AG20443 (cell line): ENCODE data around the gene LTBP1.

Source experiments
- DNase-seq: peaks from one replicate; pipeline ENCODE4 v3.0.0; 2012; ENCODE audit warnings: low spot score, mixed read lengths

Gene LTBP1

DNA sequence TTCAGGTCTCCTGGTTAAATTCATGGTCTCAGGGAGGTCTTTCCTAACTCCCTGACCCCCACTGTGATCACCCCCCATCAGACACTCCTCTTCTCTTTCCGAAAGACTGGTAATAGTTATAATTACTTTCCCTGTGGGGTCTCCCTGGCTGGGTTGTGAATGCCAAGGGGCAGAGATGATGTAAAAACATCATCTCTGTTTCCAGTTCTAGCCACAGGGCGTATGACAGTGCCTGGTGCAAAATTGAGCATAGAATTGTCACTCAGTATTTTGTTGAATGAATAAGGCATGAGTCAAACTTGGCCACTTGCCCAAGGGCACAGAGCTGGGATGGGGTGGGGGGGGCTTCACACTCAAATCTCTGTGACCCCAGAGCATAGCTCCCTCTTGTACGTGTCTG is 65.2 kb downstream of the LTBP1 start:
- no peak for DNase-seq

GRCh38 chr2:33013684-33014110 is 66.9 kb downstream of the LTBP1 start:
- DNase-seq = no peak

GRCh38 chr2:33014268-33014667 is 67.5 kb downstream of the LTBP1 start:
- no peak for DNase-seq

DNA sequence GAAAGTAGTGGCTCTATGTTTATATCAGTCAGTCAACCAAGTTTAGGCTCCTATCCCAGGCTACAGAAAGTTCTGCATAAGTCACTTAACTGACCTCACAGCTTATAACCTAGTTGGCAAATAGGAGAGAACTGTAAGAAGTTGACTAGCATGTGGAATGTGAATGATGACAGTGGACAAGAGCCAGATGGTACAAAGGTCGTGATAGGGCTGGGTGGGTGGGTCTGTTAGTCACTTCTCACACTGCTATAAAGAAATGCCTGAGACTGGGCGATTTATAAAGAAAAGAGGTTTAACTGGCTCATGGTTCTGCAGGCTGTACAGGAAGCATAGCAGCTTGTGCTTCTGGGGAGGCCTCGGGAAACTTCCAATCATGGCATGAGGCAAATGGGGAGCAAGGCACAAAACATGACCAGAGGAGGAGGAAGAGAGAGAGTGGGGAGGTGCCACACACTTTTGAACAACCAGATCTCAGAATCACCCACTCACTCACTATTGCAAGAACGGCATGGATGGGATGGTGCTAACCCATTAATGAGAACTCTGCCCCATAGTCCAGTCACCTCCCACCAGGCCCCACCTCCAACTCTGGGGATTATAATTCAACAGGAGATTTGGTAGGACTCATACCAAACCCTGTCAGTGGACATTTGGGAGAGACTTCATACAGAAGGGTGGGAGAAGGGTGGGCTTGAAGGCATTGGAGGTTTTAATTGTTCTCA is 68.8 kb downstream of the LTBP1 start:
- peak; percentile 74 for DNase-seq

DNA sequence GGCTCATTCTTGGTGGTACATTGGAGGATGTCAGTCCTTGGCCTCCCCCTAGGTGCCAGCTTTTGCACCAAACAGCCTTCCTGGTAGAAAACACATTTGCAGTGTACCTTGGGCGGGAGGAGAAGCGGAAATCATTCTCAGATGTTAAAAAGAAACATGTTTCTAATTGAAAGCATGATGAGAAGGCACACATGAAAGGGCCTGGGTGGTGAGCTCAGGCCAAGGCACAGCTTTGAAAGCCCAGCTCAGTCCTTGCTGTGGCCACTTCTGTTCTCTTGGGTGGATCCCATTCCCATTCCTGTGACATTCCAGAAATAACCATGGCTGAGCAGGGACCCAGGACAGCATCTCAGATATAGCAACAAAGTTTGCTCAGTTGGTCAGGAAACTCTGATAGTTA is 71.5 kb downstream of the LTBP1 start:
- peak; percentile 34 for DNase-seq

- DNase-seq = no peak
Observed at GRCh38 chr2:33019796-33020195, 73.0 kb downstream of the LTBP1 start.

- no peak for DNase-seq
Observed at GRCh38 chr2:33020883-33021282, 74.1 kb downstream of the LTBP1 start.

DNA sequence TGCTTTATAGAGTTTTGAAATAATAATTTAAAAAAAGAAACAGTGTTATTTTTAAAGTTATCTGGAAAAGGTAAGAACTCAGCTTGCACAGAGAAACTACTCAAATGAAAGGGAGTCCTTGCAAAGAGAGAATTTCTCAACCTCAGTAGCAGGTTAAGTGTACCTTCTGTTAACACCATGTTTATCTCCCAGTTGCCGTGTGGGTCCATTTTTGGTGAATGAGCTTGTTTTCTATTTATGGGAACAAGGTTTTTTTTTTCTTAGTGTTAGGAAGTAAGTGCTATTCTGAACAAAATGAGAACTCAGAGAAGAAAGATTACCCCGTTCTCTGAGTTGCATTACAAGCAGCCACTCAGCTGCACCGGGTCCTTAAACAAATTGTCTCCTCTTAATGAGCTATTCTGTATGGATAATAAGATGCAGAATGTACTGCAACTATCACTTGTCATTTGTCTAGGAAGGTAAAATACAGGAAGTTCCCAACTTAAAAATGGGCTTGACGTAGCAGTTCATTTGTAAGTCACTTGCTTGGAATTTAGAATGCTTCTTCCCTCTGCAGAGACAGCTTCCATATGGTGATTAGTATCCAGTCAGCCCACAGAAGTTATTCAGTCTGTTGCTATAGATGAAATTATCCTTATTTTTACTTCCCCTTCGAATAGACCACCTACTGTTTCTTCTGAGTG is 74.9 kb downstream of the LTBP1 start:
- DNase-seq = no peak

- DNase-seq = no peak
Observed at GRCh38 chr2:33022395-33022985, 75.7 kb downstream of the LTBP1 start.

DNA sequence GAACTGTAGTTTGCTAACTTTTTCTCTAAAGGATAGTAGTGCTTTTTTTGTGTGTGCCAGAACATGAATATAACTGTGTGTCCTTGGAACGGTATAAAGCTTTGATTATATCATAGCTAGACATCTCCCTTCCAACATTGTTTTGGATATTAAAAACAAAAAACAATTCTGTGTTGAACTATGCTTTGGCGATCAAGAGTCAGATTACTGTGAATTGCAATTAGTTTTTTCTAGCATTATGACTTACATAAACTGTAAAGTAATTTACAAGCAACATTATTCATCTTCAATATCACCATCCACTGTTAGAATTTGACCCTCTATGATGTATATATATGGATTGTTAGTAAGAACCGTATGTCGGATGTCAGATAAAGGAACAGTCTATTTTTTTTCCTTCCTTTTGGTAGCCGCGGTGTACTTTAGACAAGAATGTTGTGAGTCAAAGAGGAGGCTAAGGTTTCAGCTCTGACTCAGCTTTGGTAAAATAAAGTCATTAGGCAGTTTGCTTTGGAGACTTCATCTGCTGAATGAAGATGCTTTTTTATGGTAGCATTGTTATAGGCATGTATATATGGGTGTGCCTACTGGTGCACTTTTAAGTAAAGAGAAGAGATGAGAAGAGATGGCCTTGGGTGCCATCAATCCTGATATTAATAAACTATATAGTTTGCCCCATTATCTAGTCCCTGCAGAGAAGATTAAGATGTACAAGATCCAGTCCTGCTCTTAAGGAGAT is 76.4 kb downstream of the LTBP1 start:
- peak; percentile 68 for DNase-seq

DNA sequence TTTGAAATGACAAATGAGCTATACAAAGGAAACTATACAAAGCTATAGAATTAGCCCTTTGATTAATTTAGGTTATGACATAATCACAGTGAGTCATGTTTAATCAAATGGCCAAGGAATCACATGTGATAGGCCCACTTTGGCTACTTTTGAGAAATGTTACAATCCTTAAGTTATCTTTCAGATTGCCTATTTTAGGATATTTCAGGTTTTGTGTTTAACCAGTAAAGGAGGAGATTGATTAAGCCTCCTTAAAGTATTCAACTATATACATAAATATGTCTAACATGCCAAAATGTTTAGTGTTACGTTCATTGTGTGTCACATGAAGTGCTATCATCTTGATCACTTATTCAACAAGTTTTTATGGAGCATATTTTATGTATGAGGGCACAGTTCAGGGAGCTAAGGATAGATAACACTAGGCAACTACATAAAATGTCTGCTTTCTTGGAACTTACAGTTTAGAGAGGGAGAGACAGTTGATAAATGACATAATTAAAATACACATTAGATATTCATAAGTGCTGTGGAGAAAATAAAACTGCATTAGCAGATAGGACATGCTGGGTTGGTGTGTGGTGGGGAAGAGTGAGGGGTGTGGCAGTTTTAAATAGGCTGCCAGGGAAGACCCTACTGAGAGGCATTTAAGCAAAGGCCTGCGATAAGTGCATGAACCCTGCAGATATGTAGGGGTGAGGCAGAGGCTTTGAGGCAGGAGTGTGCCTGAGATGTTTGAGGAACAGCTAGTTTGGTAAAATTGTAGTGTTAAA is 77.2 kb downstream of the LTBP1 start:
- no peak for DNase-seq

DNA sequence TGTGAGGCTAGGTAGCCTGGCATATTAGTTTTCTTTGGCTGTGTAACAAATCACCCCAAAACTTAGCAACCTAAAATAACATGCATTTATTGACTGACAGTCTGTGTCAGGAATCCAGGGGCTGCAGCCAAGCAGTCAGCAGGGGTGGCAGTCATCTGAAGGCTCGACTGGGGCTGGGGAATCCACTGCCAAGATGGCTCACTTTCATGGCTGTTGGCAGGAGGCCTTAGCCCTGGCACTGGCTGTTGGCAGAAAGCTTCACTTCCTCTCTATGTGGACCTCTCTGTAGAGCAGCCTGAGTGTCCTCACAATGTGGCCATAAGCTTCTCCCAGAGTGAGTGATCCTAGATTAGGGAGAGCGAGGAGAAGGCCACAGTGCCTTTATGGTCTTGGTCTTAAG is 78.0 kb downstream of the LTBP1 start:
- DNase-seq = no peak

GRCh38 chr2:33029459-33029858 is 82.7 kb downstream of the LTBP1 start:
- no peak for DNase-seq

- no peak for DNase-seq
Observed at GRCh38 chr2:33029926-33030325, 83.2 kb downstream of the LTBP1 start.

DNA sequence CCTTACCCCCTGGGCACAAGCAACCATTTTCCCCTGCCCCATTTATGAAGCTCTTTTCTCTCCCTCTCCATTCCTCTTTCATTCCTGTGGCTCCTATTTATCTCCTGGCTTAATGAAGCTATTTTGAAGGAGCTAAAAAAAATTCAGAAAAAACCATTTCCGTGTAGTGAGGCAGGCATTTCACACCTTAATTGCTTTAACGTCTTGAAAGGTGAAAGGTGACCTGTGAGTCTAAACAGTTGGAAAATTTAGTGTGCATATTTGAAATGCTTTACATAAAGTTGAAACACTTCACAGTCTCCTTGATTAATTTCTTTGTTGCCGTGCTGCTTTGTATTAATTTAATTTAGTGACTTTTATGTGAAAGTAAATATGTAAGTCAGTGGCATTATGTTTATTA is 83.6 kb downstream of the LTBP1 start:
- DNase-seq = no peak

DNA sequence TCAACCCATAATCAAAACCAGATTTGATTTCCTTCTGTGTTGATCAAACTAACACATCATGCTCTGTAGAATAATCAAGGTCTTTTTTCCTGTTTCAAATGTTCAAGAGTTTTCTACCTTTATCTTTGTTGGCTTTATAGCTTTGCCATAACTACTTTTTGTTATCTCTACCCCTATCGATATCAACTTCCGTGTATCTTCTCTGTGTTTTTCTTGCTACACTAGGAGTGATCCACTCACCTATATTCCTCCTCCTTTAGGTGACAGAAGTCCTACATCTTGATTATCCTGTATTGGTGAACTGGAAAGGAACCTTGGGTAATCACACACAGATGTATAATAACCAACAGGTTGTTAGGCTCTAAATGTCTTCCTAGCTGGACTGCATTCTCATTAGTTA is 85.5 kb downstream of the LTBP1 start:
- no peak for DNase-seq

GRCh38 chr2:33033606-33034081 is 86.9 kb downstream of the LTBP1 start:
- DNase-seq = peak; percentile 61

DNA sequence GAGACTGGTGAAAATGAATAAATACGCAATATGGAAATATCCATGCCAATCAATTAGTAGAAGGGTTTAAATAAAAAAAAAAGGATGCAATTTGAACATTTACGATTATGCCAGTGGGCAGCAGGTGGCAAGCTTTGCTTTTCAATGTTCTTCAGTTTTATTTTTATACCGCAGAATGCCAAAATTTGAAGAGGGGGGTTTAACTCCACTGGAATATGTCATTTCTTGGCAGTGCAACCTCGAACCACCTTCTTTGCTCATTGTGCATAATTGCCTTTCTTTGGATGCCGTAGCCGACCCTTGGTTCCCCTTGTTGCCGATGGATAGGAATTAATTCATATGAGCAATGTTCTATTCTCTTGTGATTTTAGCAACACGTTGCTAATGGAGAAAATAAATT is 88.0 kb downstream of the LTBP1 start:
- DNase-seq = peak; percentile 61

- no peak for DNase-seq
Observed at GRCh38 chr2:33038230-33038629, 91.5 kb downstream of the LTBP1 start.

DNA sequence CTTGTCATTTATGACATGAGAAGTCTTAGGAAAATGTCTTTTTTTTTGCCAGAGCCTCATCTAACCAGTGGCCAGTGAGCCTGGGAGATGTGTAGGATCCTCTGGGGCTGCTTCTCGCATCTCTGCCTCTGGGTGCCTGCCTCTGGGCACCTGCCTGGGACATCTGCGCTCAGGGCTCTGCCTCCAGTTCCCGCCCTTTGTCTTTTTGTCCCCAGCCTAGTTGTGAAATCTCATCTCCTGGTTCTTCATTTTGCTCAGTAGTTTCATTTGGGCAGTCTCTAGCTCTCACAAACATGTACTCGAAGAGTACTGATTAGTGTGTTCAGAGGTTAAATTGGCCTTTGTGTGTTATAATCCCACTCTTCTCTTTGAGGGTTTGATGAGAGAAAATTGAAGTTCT is 92.0 kb downstream of the LTBP1 start:
- no peak for DNase-seq

GRCh38 chr2:33040541-33040940 is 93.8 kb downstream of the LTBP1 start:
- DNase-seq = no peak

- DNase-seq = no peak
Observed at GRCh38 chr2:33042265-33042664, 95.5 kb downstream of the LTBP1 start.
